ENCODE measurements around the gene FAM53A. TPM values are rescaled to one million over a fixed set of nuclear protein-coding genes. Genes with fewer than 3 reads are reported as not detected.
"Not testable (repeated sequence)": the region's sequence is repeated elsewhere in the genome, so short reads cannot be mapped to it uniquely, and the experiment has no call there.

Gene FAM53A
- total RNA-seq, 1 experiment from 2014 or later, result 1.5 TPM

DNA sequence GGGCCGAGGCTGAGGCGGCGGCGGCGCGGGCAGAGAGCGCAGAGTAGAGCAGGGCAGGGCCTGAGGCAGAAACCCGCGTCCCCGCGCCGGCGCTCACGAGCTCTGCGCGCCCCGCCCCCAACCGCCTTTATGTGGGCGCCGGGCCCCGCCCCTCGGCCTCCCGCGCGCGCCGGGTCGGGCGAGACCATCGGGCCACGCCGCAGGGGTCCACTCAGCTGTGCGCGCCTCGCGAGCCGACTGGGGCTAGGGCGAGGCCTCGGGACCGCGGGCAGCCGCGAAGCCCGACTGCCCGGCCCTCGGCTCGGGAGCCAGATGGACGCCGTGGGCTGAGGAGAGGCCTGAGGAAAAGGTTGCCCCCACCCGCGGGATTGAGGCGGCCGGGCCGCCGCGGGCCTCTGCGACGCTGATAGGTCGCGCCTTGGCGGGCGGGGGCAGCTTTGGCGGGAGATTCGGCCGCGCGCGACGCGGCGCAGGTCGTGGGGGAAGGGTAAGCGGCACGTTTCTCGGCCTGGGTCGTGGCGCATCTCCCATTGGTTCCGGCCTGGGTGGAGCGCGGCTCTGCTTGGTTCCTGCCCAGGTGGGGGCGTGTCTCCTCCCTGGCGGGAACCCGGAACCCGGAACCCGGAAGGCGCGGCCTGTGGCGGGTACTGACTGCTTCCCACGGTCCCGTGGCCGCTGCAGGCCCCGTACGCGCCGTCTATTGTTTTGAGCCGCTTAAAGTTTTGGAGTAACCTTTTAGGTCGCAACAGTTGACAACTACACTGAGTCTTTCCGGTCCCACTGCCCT is 28.3 kb upstream of the FAM53A start, which contains the start of gene SLBP:
Gene SLBP, minus strand, starts transcription at position 104 of the 787 bp plus-strand sequence. CDS start 131 bp downstream, outside the sequence.
- Histone ChIP-seq H3K36me3 (ENCODE audit: insufficient read depth, low read length) (peaks cover 25% of the 10 kb centered on the region), H3K27me3 (ENCODE audit: low read length) (no peaks in the 10 kb centered on the region), H3K4me1 (ENCODE audit: low read length) (peaks cover 44% of the 10 kb centered on the region), H3K9me3 (ENCODE audit: low read length) (no peaks in the 10 kb centered on the region), H4K20me1 (ENCODE audit: insufficient read depth, low read depth, low read length) (peaks cover 58% of the 10 kb centered on the region), H3K9me2 (replicated peaks; ENCODE audit: insufficient read depth, low read length) (no peaks in the 10 kb centered on the region), H2AFZ (ENCODE audit: low read length) (peak within 1 kb of the TSS; percentile 70; the same call in 1 of the 2 replicates), H3K4me2 (ENCODE audit: low read depth, low read length, poor library complexity, severe bottlenecking) (peak within 1 kb of the TSS; percentile 88), H3K9ac (ENCODE audit: low read length) (peak within 1 kb of the TSS; percentile 95), H3K79me2 (ENCODE audit: low read length) (peaks cover 93% of the 10 kb centered on the region), H3K4me3 (ENCODE audit: low read length) (peak within 1 kb of the TSS; percentile 92), H3K27ac (ENCODE audit: low read length) (peak within 1 kb of the TSS; percentile 89)
- peak; percentile 99 for DNase-seq

DNA sequence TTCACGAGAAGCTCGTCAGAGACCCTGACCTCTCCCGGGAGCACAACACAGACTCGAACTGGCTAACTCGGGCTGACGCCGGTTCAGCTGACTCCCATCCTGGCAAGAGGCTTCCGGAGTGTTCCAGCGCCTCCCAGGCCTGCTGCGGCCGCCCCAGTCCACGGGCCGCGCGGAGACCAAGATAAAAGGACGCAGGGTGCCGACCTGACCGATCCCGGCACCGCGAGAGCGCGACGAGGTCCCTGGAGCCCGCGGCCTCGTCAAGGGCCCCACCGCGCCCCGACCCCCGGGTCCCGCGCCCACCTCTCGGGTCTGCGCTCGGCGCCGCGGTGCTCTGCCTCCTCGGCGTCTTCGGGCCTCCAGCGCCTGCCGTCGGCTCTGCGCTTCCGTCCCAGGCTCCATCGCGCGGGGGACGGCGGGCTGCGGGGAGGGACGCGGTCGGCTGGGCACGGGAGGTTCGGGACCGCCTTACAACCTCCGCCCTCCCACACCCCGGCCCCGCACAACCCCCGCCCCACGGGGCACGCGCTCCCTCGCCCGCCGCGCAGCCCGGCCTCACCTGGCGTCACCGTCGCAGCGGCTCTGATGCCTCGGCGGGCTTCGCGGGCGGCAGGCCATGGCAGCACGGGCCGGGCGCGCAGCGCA is 27.6 kb upstream of the FAM53A start:
- peaks cover 58% of the 10 kb centered on the region for H4K20me1 ChIP-seq (ENCODE audit: insufficient read depth, low read depth, low read length)
- peaks cover 44% of the 10 kb centered on the region for H3K4me1 ChIP-seq (ENCODE audit: low read length)
- DNase-seq, result peak; percentile 72
- H3K36me3 ChIP-seq (ENCODE audit: insufficient read depth, low read length), result peaks cover 25% of the 10 kb centered on the region
- H3K9me2 ChIP-seq (replicated peaks; ENCODE audit: insufficient read depth, low read length), result no peaks in the 10 kb centered on the region
- no peaks in the 10 kb centered on the region for H3K27me3 ChIP-seq (ENCODE audit: low read length)
- H3K9me3 ChIP-seq (ENCODE audit: low read length), result no peaks in the 10 kb centered on the region
- peaks cover 87% of the 10 kb centered on the region for H3K79me2 ChIP-seq (ENCODE audit: low read length)
- H3K4me2 ChIP-seq (ENCODE audit: low read depth, low read length, poor library complexity, severe bottlenecking), result peak overlapping the region; percentile 88
- peak overlapping the region; percentile 95 for H3K9ac ChIP-seq (ENCODE audit: low read length)
- H3K4me3 ChIP-seq (ENCODE audit: low read length), result peak overlapping the region; percentile 92
- H3K27ac ChIP-seq (ENCODE audit: low read length), result peak overlapping the region; percentile 89
- no peak overlapping the region for H2AFZ ChIP-seq (ENCODE audit: low read length)

DNA sequence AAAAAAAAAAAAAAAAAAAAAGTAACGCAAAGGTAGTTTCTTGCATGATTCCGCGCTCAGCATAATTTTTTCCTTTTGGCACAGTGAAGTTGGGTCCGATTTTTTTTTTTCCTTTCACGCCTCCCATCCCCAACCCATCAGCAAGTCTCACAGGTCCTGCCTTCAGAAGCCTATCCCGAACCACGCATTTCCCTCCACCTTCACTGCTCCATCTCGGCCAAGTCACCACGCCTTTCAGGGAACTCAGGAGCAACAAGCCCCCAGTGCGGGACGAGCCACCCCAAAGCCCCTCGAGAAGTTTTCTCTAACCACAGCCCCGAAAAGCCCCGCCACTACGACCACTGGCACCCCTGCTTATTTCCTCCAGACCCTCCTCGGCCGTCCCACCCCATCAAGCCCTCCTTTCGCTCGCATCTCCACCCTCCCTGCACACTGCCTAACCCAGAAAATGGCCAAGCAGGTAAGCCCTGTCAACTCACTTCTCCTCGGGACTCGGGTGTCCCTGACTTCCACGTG is 27.0 kb upstream of the FAM53A start:
- Histone ChIP-seq H3K4me1 (ENCODE audit: low read length) (peaks cover 38% of the 10 kb centered on the region), H3K4me3 (ENCODE audit: low read length) (peak overlapping the region; percentile 92), H3K9ac (ENCODE audit: low read length) (peak overlapping the region; percentile 95), H3K9me3 (ENCODE audit: low read length) (no peaks in the 10 kb centered on the region), H4K20me1 (ENCODE audit: insufficient read depth, low read depth, low read length) (peaks cover 57% of the 10 kb centered on the region), H3K4me2 (ENCODE audit: low read depth, low read length, poor library complexity, severe bottlenecking) (peak overlapping the region; percentile 88), H3K27ac (ENCODE audit: low read length) (peak overlapping the region; percentile 89; the same call in 1 of the 2 replicates), H2AFZ (ENCODE audit: low read length) (no peak overlapping the region), H3K36me3 (ENCODE audit: insufficient read depth, low read length) (peaks cover 31% of the 10 kb centered on the region), H3K9me2 (replicated peaks; ENCODE audit: insufficient read depth, low read length) (no peaks in the 10 kb centered on the region), H3K79me2 (ENCODE audit: low read length) (peaks cover 87% of the 10 kb centered on the region), H3K27me3 (ENCODE audit: low read length) (no peaks in the 10 kb centered on the region)
- DNase-seq, result no peak

DNA sequence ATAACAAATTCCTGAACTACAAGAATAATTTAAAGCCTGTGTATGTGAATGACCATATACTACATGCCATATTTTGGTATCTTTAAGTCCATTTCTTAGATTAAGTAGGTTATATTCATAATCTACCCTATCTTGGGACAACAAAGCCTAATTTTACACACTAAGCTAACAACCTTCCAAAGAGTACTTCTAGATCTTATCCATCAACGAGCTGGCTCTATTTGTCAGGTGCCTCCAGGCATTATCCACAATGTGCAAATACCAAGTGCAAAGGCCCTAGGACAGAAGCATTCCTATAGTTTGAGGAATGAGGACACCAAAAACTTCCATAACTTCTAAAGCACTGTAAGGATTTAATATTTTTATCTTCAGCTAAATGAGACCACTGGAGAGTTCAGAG is 24.5 kb upstream of the FAM53A start:
- no peak for DNase-seq
- H4K20me1 ChIP-seq (ENCODE audit: insufficient read depth, low read depth, low read length), result peaks cover 61% of the 10 kb centered on the region
- H3K4me1 ChIP-seq (ENCODE audit: low read length), result peaks cover 13% of the 10 kb centered on the region
- H3K9me3 ChIP-seq (ENCODE audit: low read length), result no peaks in the 10 kb centered on the region
- H3K36me3 ChIP-seq (ENCODE audit: insufficient read depth, low read length), result peaks cover 52% of the 10 kb centered on the region
- no peak overlapping the region for H2AFZ ChIP-seq (ENCODE audit: low read length)
- no peak overlapping the region for H3K4me3 ChIP-seq (ENCODE audit: low read length)
- H3K79me2 ChIP-seq (ENCODE audit: low read length), result peaks cover 87% of the 10 kb centered on the region
- H3K27me3 ChIP-seq (ENCODE audit: low read length), result no peaks in the 10 kb centered on the region
- no peak overlapping the region for H3K27ac ChIP-seq (ENCODE audit: low read length)
- H3K4me2 ChIP-seq (ENCODE audit: low read depth, low read length, poor library complexity, severe bottlenecking), result no peak overlapping the region
- no peak overlapping the region for H3K9ac ChIP-seq (ENCODE audit: low read length)
- H3K9me2 ChIP-seq (replicated peaks; ENCODE audit: insufficient read depth, low read length), result no peaks in the 10 kb centered on the region

DNA sequence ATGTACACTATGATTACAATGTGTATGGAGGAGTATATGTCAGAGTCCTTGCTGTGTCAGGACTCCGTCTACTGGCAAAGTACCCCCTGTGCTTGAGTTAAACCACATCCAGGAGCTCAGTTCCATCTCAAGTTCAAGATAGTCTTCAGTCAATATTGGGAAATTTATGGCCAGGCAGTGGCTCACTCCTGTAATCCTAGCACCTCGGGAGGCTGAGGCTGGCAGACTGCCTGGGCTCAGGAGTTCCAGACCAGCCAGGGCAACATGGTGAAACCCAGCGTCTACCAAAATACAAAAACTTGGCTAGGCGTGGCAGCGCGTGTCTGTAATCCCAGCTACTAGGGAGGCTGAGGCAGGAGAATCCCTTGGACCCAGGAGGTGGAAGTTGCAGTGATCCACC is 22.2 kb upstream of the FAM53A start:
- Histone ChIP-seq H3K79me2 (ENCODE audit: low read length) (peaks cover 93% of the 10 kb centered on the region), H3K27me3 (ENCODE audit: low read length) (no peaks in the 10 kb centered on the region), H4K20me1 (ENCODE audit: insufficient read depth, low read depth, low read length) (peaks cover 75% of the 10 kb centered on the region), H3K36me3 (ENCODE audit: insufficient read depth, low read length) (peaks cover 70% of the 10 kb centered on the region), H3K9me2 (replicated peaks; ENCODE audit: insufficient read depth, low read length) (no peaks in the 10 kb centered on the region), H3K4me1 (ENCODE audit: low read length) (peaks cover 12% of the 10 kb centered on the region), H2AFZ (ENCODE audit: low read length) (no peak overlapping the region), H3K9ac (ENCODE audit: low read length) (no peak overlapping the region), H3K4me2 (ENCODE audit: low read depth, low read length, poor library complexity, severe bottlenecking) (no peak overlapping the region), H3K4me3 (ENCODE audit: low read length) (no peak overlapping the region), H3K27ac (ENCODE audit: low read length) (no peak overlapping the region), H3K9me3 (ENCODE audit: low read length) (no peaks in the 10 kb centered on the region)
- no peak for DNase-seq

DNA sequence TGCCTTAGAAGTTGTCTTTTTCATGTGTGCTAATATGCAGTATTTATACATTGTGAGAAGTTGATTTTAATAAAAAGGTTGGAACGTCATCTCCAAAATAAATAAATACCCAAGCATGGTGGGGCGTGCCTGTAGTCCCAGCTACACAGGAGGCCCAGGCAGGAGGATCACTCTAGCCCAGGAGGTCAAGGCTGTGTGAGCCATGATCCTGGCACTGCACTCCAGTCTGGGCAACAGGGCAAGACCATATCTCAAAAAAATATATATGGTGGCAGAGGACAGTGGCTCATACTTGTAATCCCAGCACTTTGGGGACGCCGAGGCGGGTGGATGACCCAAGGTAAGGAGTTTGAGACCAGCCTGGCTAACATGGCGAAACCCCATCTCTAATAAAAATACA is 21.6 kb upstream of the FAM53A start:
- no peak overlapping the region for H3K9ac ChIP-seq (ENCODE audit: low read length)
- no peak overlapping the region for H3K4me2 ChIP-seq (ENCODE audit: low read depth, low read length, poor library complexity, severe bottlenecking)
- H3K4me1 ChIP-seq (ENCODE audit: low read length), result peaks cover 11% of the 10 kb centered on the region
- H4K20me1 ChIP-seq (ENCODE audit: insufficient read depth, low read depth, low read length), result peaks cover 73% of the 10 kb centered on the region
- H3K36me3 ChIP-seq (ENCODE audit: insufficient read depth, low read length), result peaks cover 74% of the 10 kb centered on the region
- no peak overlapping the region for H3K27ac ChIP-seq (ENCODE audit: low read length)
- H3K27me3 ChIP-seq (ENCODE audit: low read length), result no peaks in the 10 kb centered on the region
- no peak overlapping the region for H2AFZ ChIP-seq (ENCODE audit: low read length)
- peaks cover 91% of the 10 kb centered on the region for H3K79me2 ChIP-seq (ENCODE audit: low read length)
- no peak overlapping the region for H3K4me3 ChIP-seq (ENCODE audit: low read length)
- H3K9me2 ChIP-seq (replicated peaks; ENCODE audit: insufficient read depth, low read length), result no peaks in the 10 kb centered on the region
- H3K9me3 ChIP-seq (ENCODE audit: low read length), result no peaks in the 10 kb centered on the region
- DNase-seq, result no peak

DNA sequence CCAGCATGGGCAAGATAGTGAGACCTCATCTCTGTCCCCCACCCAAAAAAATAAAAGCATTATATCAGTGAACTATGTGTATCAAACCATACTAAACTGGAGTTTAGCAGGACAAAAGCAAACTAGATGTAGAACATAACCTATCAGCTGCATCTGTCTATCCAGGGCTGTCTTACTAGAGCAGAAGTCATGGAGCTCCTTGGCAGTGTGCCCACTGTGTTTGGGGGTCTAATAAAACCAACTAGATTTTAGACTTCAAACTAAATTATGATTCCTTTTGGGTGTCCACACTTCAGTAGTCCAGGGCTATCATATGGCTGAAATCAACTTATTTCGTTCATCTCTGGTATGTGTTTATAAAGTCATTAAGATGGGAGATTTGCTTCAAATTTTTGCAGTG is 19.8 kb upstream of the FAM53A start:
- H3K9me3 ChIP-seq (ENCODE audit: low read length), result no peaks in the 10 kb centered on the region

DNA sequence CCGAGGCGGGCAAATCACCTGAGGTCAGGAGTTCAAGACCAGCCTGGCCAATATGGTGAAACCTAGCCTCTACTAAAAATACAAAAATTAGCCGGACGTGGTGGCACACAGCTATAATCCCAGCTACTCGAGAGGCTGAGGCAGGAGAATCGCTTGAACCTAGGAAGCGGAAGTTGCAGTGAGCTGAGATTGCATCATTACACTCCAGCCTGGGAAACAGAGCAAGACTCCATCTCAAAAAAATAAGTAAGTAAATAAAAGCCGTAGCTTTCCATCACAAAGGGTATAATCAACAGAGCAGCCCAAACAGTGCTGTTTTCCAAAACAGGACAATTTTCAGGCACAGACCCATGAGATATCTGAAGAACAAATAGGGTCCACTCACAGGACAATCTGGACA is 17.6 kb upstream of the FAM53A start:
- H3K9me3 ChIP-seq (ENCODE audit: low read length); H3K27ac ChIP-seq (ENCODE audit: low read length); H3K27me3 ChIP-seq (ENCODE audit: low read length); DNase-seq; H2AFZ ChIP-seq (ENCODE audit: low read length); H3K4me3 ChIP-seq (ENCODE audit: low read length); H3K9me2 ChIP-seq (replicated peaks; ENCODE audit: insufficient read depth, low read length); H3K4me2 ChIP-seq (ENCODE audit: low read depth, low read length, poor library complexity, severe bottlenecking); H3K4me1 ChIP-seq (ENCODE audit: low read length); H3K9ac ChIP-seq (ENCODE audit: low read length): not testable (repeated sequence)
- Histone ChIP-seq H3K79me2 (ENCODE audit: low read length) (peaks cover 69% of the 10 kb centered on the region), H3K36me3 (ENCODE audit: insufficient read depth, low read length) (peaks cover 78% of the 10 kb centered on the region), H4K20me1 (ENCODE audit: insufficient read depth, low read depth, low read length) (peaks cover 59% of the 10 kb centered on the region)

More for the DNA sequence above, 19.8 kb upstream of the FAM53A start:
- H3K27me3 ChIP-seq (ENCODE audit: low read length), result no peaks in the 10 kb centered on the region
- H3K36me3 ChIP-seq (ENCODE audit: insufficient read depth, low read length), result peaks cover 78% of the 10 kb centered on the region
- H3K9me2 ChIP-seq (replicated peaks; ENCODE audit: insufficient read depth, low read length), result no peaks in the 10 kb centered on the region
- no peak overlapping the region for H3K27ac ChIP-seq (ENCODE audit: low read length)
- H3K9ac ChIP-seq (ENCODE audit: low read length), result no peak overlapping the region
- peaks cover 68% of the 10 kb centered on the region for H4K20me1 ChIP-seq (ENCODE audit: insufficient read depth, low read depth, low read length)
- no peak overlapping the region for H3K4me2 ChIP-seq (ENCODE audit: low read depth, low read length, poor library complexity, severe bottlenecking)
- H3K4me1 ChIP-seq (ENCODE audit: low read length), result no peaks in the 10 kb centered on the region
- peaks cover 85% of the 10 kb centered on the region for H3K79me2 ChIP-seq (ENCODE audit: low read length)
- no peak overlapping the region for H3K4me3 ChIP-seq (ENCODE audit: low read length)
- no peak for DNase-seq
- H2AFZ ChIP-seq (ENCODE audit: low read length), result no peak overlapping the region
